ENCODE measurements around the gene HNRNPH1.

- TF ChIP-seq CTCF (conservative IDR thresholded peaks at IDR 0.05; ENCODE audit: low read depth, low read length), result no peak
- TF ChIP-seq EZH2 (IDR thresholded peaks at IDR 0.05; ENCODE audit: borderline replicate concordance, low read depth, low read length, poor library complexity, severe bottlenecking), result no peak
These were observed 13.7 kb downstream of the HNRNPH1 start for GRCh38 chr5:179609834-179610108.
